Measurements from ENCODE around the gene NHEJ1. TPM values are rescaled to one million over a fixed set of nuclear protein-coding genes. Genes with fewer than 3 reads are reported as not detected.

Gene NHEJ1
- total and polyA plus RNA-seq, 8 donors = 3.9 to 8.7 (median 6.6) TPM

- no peak for TF ChIP-seq CTCF (IDR thresholded peaks at IDR 0.05)
- peak in 2 of 6 donors; percentile 14 to 64 for DNase-seq
- no peak for ATAC-seq
- FAIRE-seq = no peak
- intact Hi-C loops (cut with DNase I) = no loop called here
- H3K27ac ChIP-seq = no peak overlapping the region
- H3K36me3 ChIP-seq = peaks cover 0 to 36% (median 15%) of the 10 kb centered on the region in 3 donors
- H3K27me3 ChIP-seq = no peaks in the 10 kb centered on the region
- peaks cover 8 to 11% (median 11%) of the 10 kb centered on the region in 3 donors for H3K4me1 ChIP-seq
- H3K9me3 ChIP-seq = no peaks in the 10 kb centered on the region
- no peak overlapping the region for H3K4me3 ChIP-seq
- 84 to 86% methylated on average over 8 of the region's 8 CpGs for WGBS, 2 donors
Measured at GRCh38 chr2:219182331-219183150, 21.9 kb upstream of the NHEJ1 start.

- FAIRE-seq (no peak), DNase-seq (peak in 1 of 6 donors; percentile 5), ATAC-seq (no peak)
- H3K27ac ChIP-seq = no peak overlapping the region
- TF ChIP-seq CTCF (IDR thresholded peaks at IDR 0.05) = no peak
- H3K4me1 ChIP-seq = peaks cover 8 to 11% (median 11%) of the 10 kb centered on the region in 3 donors
- no peaks in the 10 kb centered on the region for H3K9me3 ChIP-seq
- H3K4me3 ChIP-seq = no peak overlapping the region
- intact Hi-C loops (cut with DNase I) = no loop called here
- H3K36me3 ChIP-seq = peaks cover 0 to 36% (median 15%) of the 10 kb centered on the region in 3 donors
- no peaks in the 10 kb centered on the region for H3K27me3 ChIP-seq
- WGBS, 2 donors = 90 to 98% methylated on average over 6 of the region's 6 CpGs
Measured at GRCh38 chr2:219181531-219181930, 20.9 kb upstream of the NHEJ1 start.

GRCh38 chr2:219180961-219181360, 20.3 kb upstream of the NHEJ1 start:
- Histone ChIP-seq H3K27ac (no peak overlapping the region), H3K27me3 (no peaks in the 10 kb centered on the region), H3K36me3 (peaks cover 0 to 36% (median 15%) of the 10 kb centered on the region in 3 donors), H3K4me1 (peaks cover 9 to 11% (median 11%) of the 10 kb centered on the region in 3 donors), H3K4me3 (no peak overlapping the region), H3K9me3 (no peaks in the 10 kb centered on the region)
- FAIRE-seq = no peak
- TF ChIP-seq CTCF (IDR thresholded peaks at IDR 0.05) = no peak
- DNase-seq = no peak
- intact Hi-C loops (cut with DNase I) = no loop called here
- no peak for ATAC-seq
- 87 to 94% methylated on average over 5 of the region's 5 CpGs for WGBS, 2 donors

- Histone ChIP-seq H3K27ac (no peak overlapping the region), H3K4me3 (no peak overlapping the region)
- no peak for TF ChIP-seq CTCF (IDR thresholded peaks at IDR 0.05)
Measured at GRCh38 chr2:219179601-219180465, 19.2 kb upstream of the NHEJ1 start.

More at GRCh38 chr2:219179601-219180465, 19.2 kb upstream of the NHEJ1 start:
- WGBS, 2 donors = 95 to 96% methylated on average over 9 of the region's 9 CpGs
- Histone ChIP-seq H3K4me1 (peaks cover 15 to 17% (median 17%) of the 10 kb centered on the region in 3 donors), H3K9me3 (no peaks in the 10 kb centered on the region), H3K27me3 (no peaks in the 10 kb centered on the region), H3K36me3 (peaks cover 0 to 38% (median 15%) of the 10 kb centered on the region in 3 donors)
- intact Hi-C loops (cut with DNase I) = no loop called here
- ATAC-seq (no peak), FAIRE-seq (no peak), DNase-seq (no peak)
